WTC11 (cell line): ENCODE measurements around the gene PDLIM7. TPM values are rescaled to one million over a fixed set of nuclear protein-coding genes. Genes with fewer than 3 reads are reported as not detected.
A peak's percentile ranks its signal among the peaks of the same experiment; 100 is the strongest.

ENCODE experiments used
- ATAC-seq: fragments of 200-7000 bp; cut with Tn5 transposase; 2 replicates; pipeline ENCODE4 v1.10.0; 2021; ENCODE audit warnings: mild to moderate bottlenecking, moderate library complexity
- CTCF ChIA-PET: fragments of 300-600 bp; sonication (Branson Sonifier 250); formaldehyde crosslinking; loops from one replicate; lab custom pipeline; 2021; ENCODE audit warnings: antibody characterized with exemption; lab: Charles Lee
- POLR2A ChIA-PET: fragments of 350-600 bp; sonication (Branson Sonifier 250); formaldehyde crosslinking; loops from one replicate; lab custom pipeline; 2021; ENCODE audit warnings: antibody characterized with exemption; lab: Charles Lee
- DNase-seq: peaks from one replicate; pipeline ENCODE4 v3.0.0; 2021; ENCODE audit warnings: low spot score
- H3K27ac Mint-ChIP-seq: 2 replicates; pipeline ENCODE4 v1.8.0; 2021; ENCODE audit warnings: mixed read lengths
- H3K27me3 Mint-ChIP-seq: 2 replicates; pipeline ENCODE4 v1.8.0; 2021; ENCODE audit warnings: low read depth, mild to moderate bottlenecking, moderate library complexity, mixed read lengths
- H3K36me3 Mint-ChIP-seq: 2 replicates; pipeline ENCODE4 v1.8.0; 2021; ENCODE audit warnings: mixed read lengths
- H3K4me1 Mint-ChIP-seq: 2 replicates; pipeline ENCODE4 v1.8.0; 2022; ENCODE audit warnings: mixed read lengths
- H3K4me3 Mint-ChIP-seq: 2 replicates; pipeline ENCODE4 v1.8.0; 2021; ENCODE audit warnings: mild to moderate bottlenecking, moderate library complexity, mixed read lengths
- H3K9me3 Mint-ChIP-seq: 2 replicates; pipeline ENCODE4 v1.8.0; 2021; ENCODE audit warnings: mixed read lengths
- CREM ChIP-seq: sonication (generic); formaldehyde crosslinking; IDR thresholded peaks from 2 replicates; pipeline ENCODE4 v1.8.1; 2022; ENCODE audit warnings: mild to moderate bottlenecking, missing genetic modification reagents, moderate library complexity
- FOXK1 ChIP-seq: sonication (generic); formaldehyde crosslinking; IDR thresholded peaks from 2 replicates; pipeline ENCODE4 v1.8.0; 2022; ENCODE audit warnings: mild to moderate bottlenecking, moderate library complexity, missing genetic modification reagents
- GRHL2 ChIP-seq: fragments of 250-450 bp; sonication (Bioruptor Pico); IDR thresholded peaks from 2 replicates; pipeline ENCODE4 v1.8.0; 2022; ENCODE audit warnings: mild to moderate bottlenecking, moderate library complexity; ENCODE audit not compliant: insufficient replicate concordance, severe bottlenecking
- IRF2 ChIP-seq: sonication (generic); formaldehyde crosslinking; IDR thresholded peaks from 2 replicates; pipeline ENCODE4 v1.8.0; 2022; ENCODE audit warnings: low read depth, missing genetic modification reagents, borderline replicate concordance
- NFATC4 ChIP-seq: fragments of 250-450 bp; sonication (Bioruptor Pico); IDR thresholded peaks from 2 replicates; pipeline ENCODE4 v1.9.0; 2021; ENCODE audit warnings: mild to moderate bottlenecking
- NFE2L1 ChIP-seq: sonication (generic); formaldehyde crosslinking; IDR thresholded peaks from 2 replicates; pipeline ENCODE4 v1.8.1; 2023; ENCODE audit warnings: missing genetic modification reagents
- SP1 ChIP-seq: sonication (generic); formaldehyde crosslinking; conservative IDR thresholded peaks from 2 replicates; pipeline ENCODE4 v1.8.1; 2022; ENCODE audit warnings: missing genetic modification reagents
- TCF7 ChIP-seq: sonication (generic); formaldehyde crosslinking; IDR thresholded peaks from 2 replicates; pipeline ENCODE4 v1.8.0; 2022; ENCODE audit warnings: mild to moderate bottlenecking, low read depth, missing genetic modification reagents, moderate library complexity
- TP53 ChIP-seq: sonication (generic); formaldehyde crosslinking; IDR thresholded peaks from 2 replicates; pipeline ENCODE4 v1.8.1; 2023; ENCODE audit warnings: mild to moderate bottlenecking, missing genetic modification reagents
- ZNF138 ChIP-seq: sonication (generic); formaldehyde crosslinking; conservative IDR thresholded peaks from 2 replicates; pipeline ENCODE4 v1.8.1; 2022; ENCODE audit warnings: mild to moderate bottlenecking, moderate library complexity, missing genetic modification reagents
- ZNF219 ChIP-seq: sonication (generic); formaldehyde crosslinking; IDR thresholded peaks from 2 replicates; pipeline ENCODE4 v1.8.0; 2023; ENCODE audit warnings: missing genetic modification reagents, mild to moderate bottlenecking, borderline replicate concordance
- ZNF423 ChIP-seq: fragments of 250-450 bp; sonication (Bioruptor Pico); IDR thresholded peaks from 2 replicates; pipeline ENCODE4 v2.1.2; 2022; ENCODE audit warnings: mild to moderate bottlenecking, moderate library complexity
- total RNA-seq: library from RNA; stranded (reverse); gene quantifications from 3 replicates; pipeline ENCODE4 v1.2.3, GENCODE V29; 2021
- TF ChIP-seq, protein P1 (sequence below): fragments of 250-450 bp; sonication (Bioruptor Pico); IDR thresholded peaks from 2 replicates; pipeline ENCODE4 v1.9.0; 2021; ENCODE audit warnings: moderate library complexity, mild to moderate bottlenecking, inconsistent platforms, borderline replicate concordance
- TF ChIP-seq, protein P2 (sequence below): sonication (generic); formaldehyde crosslinking; IDR thresholded peaks from 2 replicates; pipeline ENCODE4 v1.8.0; 2022; ENCODE audit warnings: mild to moderate bottlenecking, missing genetic modification reagents
- TF ChIP-seq, protein P3 (sequence below): sonication (generic); formaldehyde crosslinking; IDR thresholded peaks from 2 replicates; pipeline ENCODE4 v1.8.1; 2023; ENCODE audit warnings: mild to moderate bottlenecking, moderate library complexity, missing genetic modification reagents
- TF ChIP-seq, protein P4 (sequence below): sonication (generic); formaldehyde crosslinking; IDR thresholded peaks from 2 replicates; pipeline ENCODE4 v1.8.0; 2023; ENCODE audit warnings: missing genetic modification reagents
- TF ChIP-seq, protein P5 (sequence below): sonication (generic); formaldehyde crosslinking; IDR thresholded peaks from 2 replicates; pipeline ENCODE4 v1.8.0; 2023; ENCODE audit warnings: missing genetic modification reagents, mild to moderate bottlenecking, borderline replicate concordance

The PDLIM7 gene
- total RNA-seq, 1 experiment from 2014 or later: 142 TPM

DNA sequence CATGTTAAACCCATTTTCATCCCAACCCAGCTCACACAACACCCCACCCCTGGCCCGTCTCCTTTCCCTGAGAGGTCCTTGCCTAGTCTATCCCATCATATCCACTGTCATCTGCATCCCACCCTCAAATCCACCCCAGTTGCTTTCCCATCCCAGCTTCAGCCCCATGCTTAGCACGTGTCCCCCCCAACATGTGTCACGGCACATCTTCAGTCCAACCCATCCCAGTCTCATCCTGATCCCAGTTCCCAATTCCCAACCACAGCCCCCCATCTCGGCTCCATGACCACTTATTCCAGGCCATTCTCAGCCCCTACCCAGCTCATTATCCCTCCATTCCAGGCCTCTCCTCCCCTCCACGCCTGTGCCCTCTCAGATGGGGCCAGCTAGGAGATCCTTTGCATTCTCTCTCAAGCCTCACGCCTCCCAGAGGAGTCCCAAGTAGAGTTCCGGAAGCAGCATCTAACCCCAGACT, 23.4 kb downstream of the PDLIM7 start (continued):
- TF ChIP-seq, protein P1, sequence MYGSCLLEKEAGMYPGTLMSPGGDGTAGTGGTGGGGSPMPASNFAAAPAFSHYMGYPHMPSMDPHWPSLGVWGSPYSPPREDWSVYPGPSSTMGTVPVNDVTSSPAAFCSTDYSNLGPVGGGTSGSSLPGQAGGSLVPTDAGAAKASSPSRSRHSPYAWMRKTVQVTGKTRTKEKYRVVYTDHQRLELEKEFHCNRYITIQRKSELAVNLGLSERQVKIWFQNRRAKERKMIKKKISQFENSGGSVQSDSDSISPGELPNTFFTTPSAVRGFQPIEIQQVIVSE (CRISPR knock-in tag): no peak
- TF ChIP-seq TP53 (CRISPR knock-in tag) (0 out of 2 replicates have a peak, but pooled peaks have one; percentile 24), ZNF423 (no peak)
- TF ChIP-seq, all 79 proteins: peak for 2

DNA sequence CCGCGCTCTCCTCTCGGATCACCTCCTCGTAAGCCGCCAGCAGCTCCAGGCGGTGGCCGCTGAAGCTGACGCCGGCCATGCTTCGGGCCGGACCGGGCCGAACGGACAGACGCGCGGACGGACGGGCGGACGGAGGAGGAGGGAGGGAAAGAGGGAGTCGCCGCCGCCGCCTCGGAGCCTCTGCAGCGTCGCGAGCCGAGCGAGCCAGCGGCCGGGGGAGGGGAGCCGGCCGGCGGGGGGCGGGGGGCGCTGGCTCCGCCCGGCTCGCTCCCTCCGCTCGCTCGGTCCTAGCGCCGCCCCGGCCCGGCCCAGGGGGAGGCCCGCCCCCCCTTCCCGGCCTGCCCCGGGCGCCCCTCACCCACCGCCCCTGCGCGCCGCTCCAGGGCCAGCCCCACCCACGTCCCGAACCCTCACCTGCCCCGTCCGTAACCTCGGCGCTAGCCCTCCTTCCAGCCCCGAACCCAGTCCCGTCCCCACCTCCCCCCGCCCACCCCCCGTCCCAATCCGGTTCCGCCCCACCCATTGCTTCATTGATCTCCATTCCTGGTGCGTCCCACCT, 23.9 kb downstream of the PDLIM7 start, which contains the start of gene DBN1:
Gene DBN1, minus strand, starts transcription at position 192 of the 559 bp plus-strand sequence. Its CDS starts 113 bp downstream, at position 79.
- Mint-ChIP-seq H3K4me1 (peaks cover 56% of the 10 kb centered on the region), H3K36me3 (peaks cover 11% of the 10 kb centered on the region), H3K27ac (peak within 1 kb of the TSS; percentile 69), H3K27me3 (no peaks in the 10 kb centered on the region), H3K4me3 (peak within 1 kb of the TSS; percentile 76), H3K9me3 (no peaks in the 10 kb centered on the region)
- peak; percentile 64 for DNase-seq
- no peak for TF ChIP-seq IRF2 (CRISPR knock-in tag)
- TF ChIP-seq, protein P2, sequence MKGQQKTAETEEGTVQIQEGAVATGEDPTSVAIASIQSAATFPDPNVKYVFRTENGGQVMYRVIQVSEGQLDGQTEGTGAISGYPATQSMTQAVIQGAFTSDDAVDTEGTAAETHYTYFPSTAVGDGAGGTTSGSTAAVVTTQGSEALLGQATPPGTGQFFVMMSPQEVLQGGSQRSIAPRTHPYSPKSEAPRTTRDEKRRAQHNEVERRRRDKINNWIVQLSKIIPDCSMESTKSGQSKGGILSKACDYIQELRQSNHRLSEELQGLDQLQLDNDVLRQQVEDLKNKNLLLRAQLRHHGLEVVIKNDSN: no peak
- TF ChIP-seq, protein P3, sequence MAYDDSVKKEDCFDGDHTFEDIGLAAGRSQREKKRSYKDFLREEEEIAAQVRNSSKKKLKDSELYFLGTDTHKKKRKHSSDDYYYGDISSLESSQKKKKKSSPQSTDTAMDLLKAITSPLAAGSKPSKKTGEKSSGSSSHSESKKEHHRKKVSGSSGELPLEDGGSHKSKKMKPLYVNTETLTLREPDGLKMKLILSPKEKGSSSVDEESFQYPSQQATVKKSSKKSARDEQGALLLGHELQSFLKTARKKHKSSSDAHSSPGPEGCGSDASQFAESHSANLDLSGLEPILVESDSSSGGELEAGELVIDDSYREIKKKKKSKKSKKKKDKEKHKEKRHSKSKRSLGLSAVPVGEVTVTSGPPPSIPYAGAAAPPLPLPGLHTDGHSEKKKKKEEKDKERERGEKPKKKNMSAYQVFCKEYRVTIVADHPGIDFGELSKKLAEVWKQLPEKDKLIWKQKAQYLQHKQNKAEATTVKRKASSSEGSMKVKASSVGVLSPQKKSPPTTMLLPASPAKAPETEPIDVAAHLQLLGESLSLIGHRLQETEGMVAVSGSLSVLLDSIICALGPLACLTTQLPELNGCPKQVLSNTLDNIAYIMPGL (CRISPR knock-in tag): peak; percentile 7; the same call in 1 of the 2 replicates
- no peak for TF ChIP-seq NFATC4 (CRISPR knock-in tag)
- POLR2A ChIA-PET: interaction anchor here (0.5 to 6.0 kb wide), 3 partner anchors 18 to 595 kb away, joined by 3 to 53 read pairs (median 17); partner anchors contain the start of gene PDLIM7
- peak; percentile 51 for ATAC-seq
- CTCF ChIA-PET: interaction anchor here (1.1 to 16.7 kb wide), 8 partner anchors 16 to 164 kb away, joined by 3 to 230 read pairs (median 9); partner anchors contain the start of gene PDLIM7

DNA sequence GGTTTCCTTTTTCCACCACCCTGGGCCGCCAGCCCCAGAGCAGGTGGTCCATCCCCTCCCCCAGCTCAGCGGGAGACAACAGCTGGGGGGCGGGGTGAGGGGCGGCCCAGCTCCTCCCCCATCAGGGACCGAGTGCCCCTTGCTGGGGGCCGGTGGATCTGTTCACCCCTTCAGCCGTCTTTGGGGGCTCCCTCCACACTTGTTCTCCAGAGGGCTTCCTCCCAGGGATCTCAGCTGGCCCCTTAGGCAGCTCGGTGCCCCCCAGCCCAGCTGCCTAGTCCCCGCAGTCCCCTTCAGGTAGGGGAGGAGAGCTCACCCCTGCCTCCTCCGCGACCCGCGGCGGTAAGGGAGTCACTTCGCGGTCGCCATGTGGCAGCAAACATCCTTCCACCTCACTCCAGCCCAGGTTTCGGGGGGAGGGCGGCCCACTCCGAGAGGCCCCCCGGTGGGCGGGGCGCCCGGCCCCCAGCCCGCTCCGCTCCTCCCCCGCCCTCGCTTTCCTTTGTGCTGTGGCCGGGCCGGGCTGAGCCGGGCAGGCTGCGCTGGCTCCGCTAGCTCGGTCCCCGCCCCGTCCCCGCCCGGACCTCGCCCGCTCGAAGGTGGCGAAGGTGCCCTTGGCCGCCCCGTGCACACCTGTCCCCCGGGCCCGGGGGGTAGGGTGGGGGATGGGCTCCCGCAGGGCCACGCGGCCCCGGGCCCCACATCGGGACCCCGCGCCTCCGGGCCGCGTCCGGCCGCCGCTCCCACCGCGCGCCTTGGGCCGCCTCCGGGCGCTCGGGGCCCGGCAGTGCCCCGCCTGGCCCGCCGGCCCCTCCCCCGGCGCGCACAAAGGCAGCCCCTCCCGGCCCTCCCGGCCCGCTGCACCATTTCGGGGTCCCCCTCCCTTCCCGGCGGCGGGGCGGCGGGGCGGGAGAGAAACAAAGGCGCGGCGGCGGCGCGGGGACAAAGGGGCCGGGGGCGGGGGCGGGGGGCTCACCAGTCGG, 24.7 kb downstream of the PDLIM7 start:
- Mint-ChIP-seq H3K27ac (no peak overlapping the region), H3K9me3 (no peaks in the 10 kb centered on the region)
- POLR2A ChIA-PET: interaction anchor here (0.6 to 6.0 kb wide), 8 partner anchors 9 to 846 kb away, joined by 3 to 53 read pairs (median 6); partner anchors contain the start of gene PDLIM7
- TF ChIP-seq, protein P4, sequence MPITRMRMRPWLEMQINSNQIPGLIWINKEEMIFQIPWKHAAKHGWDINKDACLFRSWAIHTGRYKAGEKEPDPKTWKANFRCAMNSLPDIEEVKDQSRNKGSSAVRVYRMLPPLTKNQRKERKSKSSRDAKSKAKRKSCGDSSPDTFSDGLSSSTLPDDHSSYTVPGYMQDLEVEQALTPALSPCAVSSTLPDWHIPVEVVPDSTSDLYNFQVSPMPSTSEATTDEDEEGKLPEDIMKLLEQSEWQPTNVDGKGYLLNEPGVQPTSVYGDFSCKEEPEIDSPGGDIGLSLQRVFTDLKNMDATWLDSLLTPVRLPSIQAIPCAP: no peak
- 0 out of 2 replicates have a peak, but pooled peaks have one; percentile 22 for TF ChIP-seq CREM (CRISPR knock-in tag)
- TF ChIP-seq, protein P5, sequence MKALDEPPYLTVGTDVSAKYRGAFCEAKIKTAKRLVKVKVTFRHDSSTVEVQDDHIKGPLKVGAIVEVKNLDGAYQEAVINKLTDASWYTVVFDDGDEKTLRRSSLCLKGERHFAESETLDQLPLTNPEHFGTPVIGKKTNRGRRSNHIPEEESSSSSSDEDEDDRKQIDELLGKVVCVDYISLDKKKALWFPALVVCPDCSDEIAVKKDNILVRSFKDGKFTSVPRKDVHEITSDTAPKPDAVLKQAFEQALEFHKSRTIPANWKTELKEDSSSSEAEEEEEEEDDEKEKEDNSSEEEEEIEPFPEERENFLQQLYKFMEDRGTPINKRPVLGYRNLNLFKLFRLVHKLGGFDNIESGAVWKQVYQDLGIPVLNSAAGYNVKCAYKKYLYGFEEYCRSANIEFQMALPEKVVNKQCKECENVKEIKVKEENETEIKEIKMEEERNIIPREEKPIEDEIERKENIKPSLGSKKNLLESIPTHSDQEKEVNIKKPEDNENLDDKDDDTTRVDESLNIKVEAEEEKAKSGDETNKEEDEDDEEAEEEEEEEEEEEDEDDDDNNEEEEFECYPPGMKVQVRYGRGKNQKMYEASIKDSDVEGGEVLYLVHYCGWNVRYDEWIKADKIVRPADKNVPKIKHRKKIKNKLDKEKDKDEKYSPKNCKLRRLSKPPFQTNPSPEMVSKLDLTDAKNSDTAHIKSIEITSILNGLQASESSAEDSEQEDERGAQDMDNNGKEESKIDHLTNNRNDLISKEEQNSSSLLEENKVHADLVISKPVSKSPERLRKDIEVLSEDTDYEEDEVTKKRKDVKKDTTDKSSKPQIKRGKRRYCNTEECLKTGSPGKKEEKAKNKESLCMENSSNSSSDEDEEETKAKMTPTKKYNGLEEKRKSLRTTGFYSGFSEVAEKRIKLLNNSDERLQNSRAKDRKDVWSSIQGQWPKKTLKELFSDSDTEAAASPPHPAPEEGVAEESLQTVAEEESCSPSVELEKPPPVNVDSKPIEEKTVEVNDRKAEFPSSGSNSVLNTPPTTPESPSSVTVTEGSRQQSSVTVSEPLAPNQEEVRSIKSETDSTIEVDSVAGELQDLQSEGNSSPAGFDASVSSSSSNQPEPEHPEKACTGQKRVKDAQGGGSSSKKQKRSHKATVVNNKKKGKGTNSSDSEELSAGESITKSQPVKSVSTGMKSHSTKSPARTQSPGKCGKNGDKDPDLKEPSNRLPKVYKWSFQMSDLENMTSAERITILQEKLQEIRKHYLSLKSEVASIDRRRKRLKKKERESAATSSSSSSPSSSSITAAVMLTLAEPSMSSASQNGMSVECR (CRISPR knock-in tag): no peak
- no peak for TF ChIP-seq FOXK1 (CRISPR knock-in tag)
- TF ChIP-seq, protein P1 (CRISPR knock-in tag): no peak
- TF ChIP-seq NFE2L1 (CRISPR knock-in tag): no peak
- TF ChIP-seq ZNF138 (CRISPR knock-in tag): no peak
- TF ChIP-seq ZNF219: no peak
- TF ChIP-seq SP1 (CRISPR knock-in tag): peak; percentile 35; the same call in 1 of the 2 replicates
- no peak for TF ChIP-seq GRHL2 (CRISPR knock-in tag)
- TF ChIP-seq, protein P2: peak; percentile 32; the same call in 1 of the 2 replicates
- no peak for TF ChIP-seq TCF7 (CRISPR knock-in tag)

More for the DNA sequence above, 24.7 kb downstream of the PDLIM7 start:
- peaks cover 16% of the 10 kb centered on the region for H3K36me3 Mint-ChIP-seq
- H3K4me1 Mint-ChIP-seq: peaks cover 56% of the 10 kb centered on the region
- CTCF ChIA-PET: interaction anchor here (0.7 to 16.7 kb wide), 8 partner anchors 15 to 82 kb away, joined by 4 to 230 read pairs (median 8); partner anchors contain the start of gene PDLIM7
- no peaks in the 10 kb centered on the region for H3K27me3 Mint-ChIP-seq
- DNase-seq (peak; percentile 53), ATAC-seq (peak; percentile 2)
- H3K4me3 Mint-ChIP-seq: peak overlapping the region; percentile 76
